H1 (cell line): ENCODE data around the gene COQ5.

Experiments used
- CTCF ChIP-seq, 3 experiments: IDR thresholded peaks; 1 replicate in 2 of 3; 2 replicates in 1 of 3; pipeline versions ENCODE4 v1.5.1 to v1.6.1; 2011; ENCODE audit warnings: low read length in 3 of 3, mild to moderate bottlenecking in 3 of 3, inconsistent platforms in 2 of 3, low read depth in 1 of 3, moderate library complexity in 1 of 3; ENCODE audit not compliant: insufficient read depth in 1 of 3; ENCODE audit errors: control extremely low read depth in 1 of 3
- JUN ChIP-seq: IDR thresholded peaks from 2 replicates; pipeline ENCODE4 v1.6.1; 2011; ENCODE audit warnings: low read depth, mild to moderate bottlenecking, improper control_type of control experiment, low read length
- KDM1A ChIP-seq: fragments of 200-600, 300-600 bp; sonication (generic); IDR thresholded peaks from 2 replicates; pipeline ENCODE4 v1.7.1; 2016; ENCODE audit warnings: mild to moderate bottlenecking, low read length, borderline replicate concordance
- KDM4A ChIP-seq: IDR thresholded peaks from one replicate; pipeline ENCODE4 v1.7.1; 2012; ENCODE audit warnings: low read depth, mild to moderate bottlenecking, moderate library complexity, low read length, inconsistent platforms; ENCODE audit not compliant: severe bottlenecking
- POLR2AphosphoS5 ChIP-seq: IDR thresholded peaks from 2 replicates; pipeline ENCODE4 v1.6.1; 2011; ENCODE audit warnings: low read depth, low read length
- TAF1 ChIP-seq: IDR thresholded peaks from 2 replicates; pipeline ENCODE4 v1.6.1; 2011; ENCODE audit warnings: mild to moderate bottlenecking, low read depth, low read length
- ZNF274 ChIP-seq: IDR thresholded peaks from 2 replicates; pipeline ENCODE4 v1.7.0; 2012; ENCODE audit warnings: low read length, borderline replicate concordance; ENCODE audit errors: extremely low read depth

GRCh38 chr12:120483621-120484020 is 45.3 kb downstream of the COQ5 start:
- TF ChIP-seq TAF1 = no peak
- TF ChIP-seq KDM1A = no peak
- no peak for TF ChIP-seq POLR2AphosphoS5
- TF ChIP-seq CTCF (IDR thresholded peaks at IDR 0.05; ENCODE audit: control extremely low read depth in 1 of 3, insufficient read depth in 1 of 3, low read depth in 1 of 3, low read length in 3 of 3) = no peak
- no peak for TF ChIP-seq JUN
- TF ChIP-seq KDM4A = no peak
- no peak for TF ChIP-seq ZNF274
